SK-N-MC (cell line): ENCODE measurements around the gene BCL2L1.

Experiments
- EZH2 ChIP-seq: fragments of 200-600 bp; sonication (generic); IDR thresholded peaks from one replicate; pipeline ENCODE4 v1.6.1; 2017; ENCODE audit warnings: antibody characterized with exemption
- FOXP2 ChIP-seq: optimal IDR thresholded peaks from 2 replicates; pipeline ENCODE3; 2011; ENCODE audit warnings: mild to moderate bottlenecking, moderate library complexity; ENCODE audit not compliant: insufficient read depth; ENCODE audit errors: extremely low read length, control extremely low read depth
- POLR2AphosphoS5 ChIP-seq: IDR thresholded peaks from 2 replicates; pipeline ENCODE4 v1.6.1; 2012; ENCODE audit warnings: mild to moderate bottlenecking, low read depth, low read length, borderline replicate concordance

GRCh38 chr20:31706607-31707257 is 15.9 kb downstream of the BCL2L1 start:
- TF ChIP-seq EZH2 (no peak), POLR2AphosphoS5 (no peak), FOXP2 (no peak)
